ENCODE results near the gene MYOM1. TPM values are rescaled to one million over a fixed set of nuclear protein-coding genes. Genes with fewer than 3 reads are reported as not detected.
A peak's percentile ranks its signal among the peaks of the same experiment; 100 is the strongest.

The MYOM1 gene
- total RNA-seq, 1 donor from 2014 or later, result 0.46 TPM

DNA sequence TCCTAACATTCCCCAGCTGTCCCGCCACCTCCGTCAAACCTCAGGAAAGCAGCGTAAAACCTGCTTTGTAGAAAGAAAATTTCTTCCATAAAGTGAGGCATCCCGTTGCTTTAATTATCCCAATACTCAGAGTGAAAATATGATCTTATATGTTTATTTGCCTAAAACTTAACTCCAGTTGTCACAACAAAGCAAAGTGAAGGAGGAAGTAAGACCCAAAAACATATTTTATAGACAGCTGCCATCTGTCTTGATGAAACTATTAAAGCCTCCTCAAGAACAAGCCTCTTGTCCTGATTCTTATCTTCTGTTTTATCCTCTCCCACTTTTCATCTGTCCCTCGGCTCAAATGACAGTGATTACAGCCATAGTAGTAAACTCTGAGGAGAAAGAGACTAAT lies 177.9 kb downstream of the MYOM1 start:
- DNase-seq (ENCODE audit: extremely low spot score, unreplicated experiment), result no peak
- H3K4me3 Mint-ChIP-seq (ENCODE audit: unreplicated experiment), result no peak overlapping the region
- H3K9me3 Mint-ChIP-seq (ENCODE audit: unreplicated experiment), result no peaks in the 10 kb centered on the region
- no peaks in the 10 kb centered on the region for H3K27me3 Mint-ChIP-seq (ENCODE audit: unreplicated experiment)
- H3K36me3 Mint-ChIP-seq (ENCODE audit: unreplicated experiment), result no peaks in the 10 kb centered on the region
- no peak overlapping the region for H3K27ac Mint-ChIP-seq (ENCODE audit: unreplicated experiment)
- TF ChIP-seq, protein P1, sequence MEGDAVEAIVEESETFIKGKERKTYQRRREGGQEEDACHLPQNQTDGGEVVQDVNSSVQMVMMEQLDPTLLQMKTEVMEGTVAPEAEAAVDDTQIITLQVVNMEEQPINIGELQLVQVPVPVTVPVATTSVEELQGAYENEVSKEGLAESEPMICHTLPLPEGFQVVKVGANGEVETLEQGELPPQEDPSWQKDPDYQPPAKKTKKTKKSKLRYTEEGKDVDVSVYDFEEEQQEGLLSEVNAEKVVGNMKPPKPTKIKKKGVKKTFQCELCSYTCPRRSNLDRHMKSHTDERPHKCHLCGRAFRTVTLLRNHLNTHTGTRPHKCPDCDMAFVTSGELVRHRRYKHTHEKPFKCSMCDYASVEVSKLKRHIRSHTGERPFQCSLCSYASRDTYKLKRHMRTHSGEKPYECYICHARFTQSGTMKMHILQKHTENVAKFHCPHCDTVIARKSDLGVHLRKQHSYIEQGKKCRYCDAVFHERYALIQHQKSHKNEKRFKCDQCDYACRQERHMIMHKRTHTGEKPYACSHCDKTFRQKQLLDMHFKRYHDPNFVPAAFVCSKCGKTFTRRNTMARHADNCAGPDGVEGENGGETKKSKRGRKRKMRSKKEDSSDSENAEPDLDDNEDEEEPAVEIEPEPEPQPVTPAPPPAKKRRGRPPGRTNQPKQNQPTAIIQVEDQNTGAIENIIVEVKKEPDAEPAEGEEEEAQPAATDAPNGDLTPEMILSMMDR (IDR thresholded peaks at IDR 0.05), result no peak
- H3K4me1 Mint-ChIP-seq (ENCODE audit: unreplicated experiment), result no peaks in the 10 kb centered on the region

- H3K4me1 Mint-ChIP-seq (ENCODE audit: unreplicated experiment), result no peaks in the 10 kb centered on the region
- peak; percentile 75 for DNase-seq (ENCODE audit: extremely low spot score, unreplicated experiment)
- TF ChIP-seq, protein P1 (IDR thresholded peaks at IDR 0.05), result no peak
- H3K36me3 Mint-ChIP-seq (ENCODE audit: unreplicated experiment), result no peaks in the 10 kb centered on the region
- H3K9me3 Mint-ChIP-seq (ENCODE audit: unreplicated experiment), result no peaks in the 10 kb centered on the region
- no peak overlapping the region for H3K4me3 Mint-ChIP-seq (ENCODE audit: unreplicated experiment)
- H3K27me3 Mint-ChIP-seq (ENCODE audit: unreplicated experiment), result no peaks in the 10 kb centered on the region
- H3K27ac Mint-ChIP-seq (ENCODE audit: unreplicated experiment), result no peak overlapping the region
Measured at GRCh38 chr18:3040881-3041280, 178.9 kb downstream of the MYOM1 start.

DNA sequence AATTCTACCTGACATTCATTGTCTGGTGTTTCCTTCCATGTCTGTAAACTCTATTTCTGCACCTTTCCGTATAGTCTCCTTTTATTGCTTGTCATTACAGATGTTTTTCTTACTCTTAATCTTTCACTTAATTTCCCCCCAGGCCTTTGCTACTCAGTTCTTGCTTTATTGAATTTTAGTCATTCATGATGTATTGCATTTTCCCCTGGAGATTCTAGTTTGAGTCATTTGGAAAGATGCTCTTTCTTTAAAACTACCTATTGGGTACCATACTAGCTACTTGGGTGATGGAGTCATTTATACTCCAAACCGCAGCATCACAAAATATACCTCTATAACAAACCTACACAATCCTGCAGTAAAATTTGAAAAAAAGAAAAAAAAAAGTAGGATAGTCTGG lies 179.6 kb downstream of the MYOM1 start:
- TF ChIP-seq, protein P1 (IDR thresholded peaks at IDR 0.05), result no peak
- no peak overlapping the region for H3K27ac Mint-ChIP-seq (ENCODE audit: unreplicated experiment)
- no peaks in the 10 kb centered on the region for H3K36me3 Mint-ChIP-seq (ENCODE audit: unreplicated experiment)
- H3K4me3 Mint-ChIP-seq (ENCODE audit: unreplicated experiment), result no peak overlapping the region
- H3K4me1 Mint-ChIP-seq (ENCODE audit: unreplicated experiment), result no peaks in the 10 kb centered on the region
- H3K9me3 Mint-ChIP-seq (ENCODE audit: unreplicated experiment), result no peaks in the 10 kb centered on the region
- no peak for DNase-seq (ENCODE audit: extremely low spot score, unreplicated experiment)
- H3K27me3 Mint-ChIP-seq (ENCODE audit: unreplicated experiment), result no peaks in the 10 kb centered on the region

DNA sequence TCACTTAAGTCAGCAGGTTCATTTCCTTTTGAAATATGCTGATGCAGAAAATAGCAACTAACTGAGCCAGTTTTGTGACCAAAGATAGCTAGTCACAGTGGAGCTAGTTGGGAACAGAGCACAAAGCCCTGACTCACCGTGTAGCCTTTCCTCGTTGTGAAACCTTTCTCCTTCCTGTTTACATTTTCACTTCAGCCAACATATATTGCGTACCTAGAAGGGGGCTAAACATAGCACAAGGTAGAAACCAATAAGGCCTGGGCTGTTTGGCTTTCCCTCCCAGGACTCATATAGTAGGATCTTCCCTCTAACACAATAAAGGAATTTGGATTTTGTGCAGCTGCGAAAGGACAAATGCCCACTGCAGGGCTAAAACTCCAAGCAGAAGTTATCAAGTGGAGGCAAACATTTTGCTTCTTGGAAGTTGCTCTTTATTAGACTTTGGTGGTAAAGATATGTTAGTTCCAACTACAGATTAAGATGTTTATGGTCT lies 182.3 kb downstream of the MYOM1 start:
- DNase-seq (ENCODE audit: extremely low spot score, unreplicated experiment), result peak; percentile 5
- Mint-ChIP-seq H3K27ac (ENCODE audit: unreplicated experiment) (no peak overlapping the region), H3K4me1 (ENCODE audit: unreplicated experiment) (no peaks in the 10 kb centered on the region), H3K36me3 (ENCODE audit: unreplicated experiment) (no peaks in the 10 kb centered on the region), H3K9me3 (ENCODE audit: unreplicated experiment) (no peaks in the 10 kb centered on the region), H3K27me3 (ENCODE audit: unreplicated experiment) (no peaks in the 10 kb centered on the region), H3K4me3 (ENCODE audit: unreplicated experiment) (no peak overlapping the region)
- TF ChIP-seq, protein P1 (IDR thresholded peaks at IDR 0.05), result no peak

DNA sequence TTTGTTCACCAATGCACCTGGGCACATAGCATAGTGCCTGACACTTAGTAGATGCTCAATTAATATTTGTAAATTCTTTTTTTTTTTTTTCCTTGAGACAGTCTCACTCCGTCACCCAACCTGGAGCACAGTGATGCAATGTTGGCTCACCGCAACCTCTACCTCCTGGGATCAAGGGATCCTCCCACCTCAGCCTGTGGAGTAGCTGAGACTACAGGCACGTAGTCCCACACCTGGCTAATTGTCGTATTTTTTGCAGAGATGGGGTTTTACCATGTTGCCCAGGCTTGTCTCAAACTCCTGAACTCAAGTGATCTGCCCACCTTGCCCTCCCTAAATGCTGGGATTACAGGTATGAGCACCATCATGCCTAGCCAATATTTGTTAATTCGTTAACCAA lies 183.7 kb downstream of the MYOM1 start:
- TF ChIP-seq, protein P1 (IDR thresholded peaks at IDR 0.05), result no peak
- H3K36me3 Mint-ChIP-seq (ENCODE audit: unreplicated experiment), result no peaks in the 10 kb centered on the region
- no peaks in the 10 kb centered on the region for H3K9me3 Mint-ChIP-seq (ENCODE audit: unreplicated experiment)
- H3K4me3 Mint-ChIP-seq (ENCODE audit: unreplicated experiment), result no peak overlapping the region
- no peak for DNase-seq (ENCODE audit: extremely low spot score, unreplicated experiment)
- no peaks in the 10 kb centered on the region for H3K27me3 Mint-ChIP-seq (ENCODE audit: unreplicated experiment)
- H3K27ac Mint-ChIP-seq (ENCODE audit: unreplicated experiment), result no peak overlapping the region
- no peaks in the 10 kb centered on the region for H3K4me1 Mint-ChIP-seq (ENCODE audit: unreplicated experiment)

Data from osteocyte (in vitro differentiated cells).